GM06990 (cell line): Measurements from ENCODE around the gene ENO3.
A peak's percentile ranks its signal among the peaks of the same experiment; 100 is the strongest.

Experiments used
- DNase-seq: peaks from one replicate; pipeline ENCODE4 v3.0.0-alpha.2; 2011; ENCODE audit not compliant: insufficient read length; ENCODE audit errors: extremely low read depth
- H3K27me3 ChIP-seq: replicated peaks from 2 replicates; pipeline ENCODE4 v1.6.0; 2011; ENCODE audit warnings: low read length; ENCODE audit not compliant: control insufficient read depth, insufficient read depth
- H3K36me3 ChIP-seq: 2 replicates; pipeline ENCODE4 v1.5.1; 2011; ENCODE audit warnings: low read length; ENCODE audit not compliant: control insufficient read depth, insufficient read depth
- H3K4me3 ChIP-seq: replicated peaks from 2 replicates; pipeline ENCODE4 v1.5.1; 2011; ENCODE audit warnings: low read depth, mild to moderate bottlenecking, control low read depth, low read length
- TF ChIP-seq, protein P1 (sequence below): IDR thresholded peaks from 2 replicates; pipeline ENCODE4 v1.5.1; 2011; ENCODE audit warnings: low read length, control low read depth, mild to moderate bottlenecking, inconsistent platforms; ENCODE audit not compliant: insufficient read depth, poor library complexity, severe bottlenecking

Gene ENO3

DNA sequence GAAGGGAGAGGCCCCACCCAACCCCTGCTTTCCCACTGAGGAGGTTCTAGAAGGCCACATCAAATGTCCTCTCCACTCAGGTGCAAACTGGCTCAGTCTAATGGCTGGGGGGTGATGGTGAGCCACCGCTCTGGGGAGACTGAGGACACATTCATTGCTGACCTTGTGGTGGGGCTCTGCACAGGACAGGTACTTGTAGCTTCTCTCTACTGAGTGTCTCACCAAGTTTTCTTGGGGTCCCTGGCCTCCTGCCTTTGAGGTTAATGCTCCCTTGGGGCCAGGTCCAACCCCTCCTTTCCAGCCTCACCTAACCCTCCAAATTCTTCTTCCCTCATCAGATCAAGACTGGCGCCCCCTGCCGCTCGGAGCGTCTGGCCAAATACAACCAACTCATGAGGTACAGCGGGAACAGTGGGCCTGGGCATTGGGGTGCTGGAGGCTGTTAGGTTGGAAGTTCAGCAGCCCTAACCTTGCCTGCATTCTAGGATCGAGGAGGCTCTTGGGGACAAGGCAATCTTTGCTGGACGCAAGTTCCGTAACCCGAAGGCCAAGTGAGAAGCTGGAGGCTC is 5.7 kb downstream of the ENO3 start:
- no peak for DNase-seq
- TF ChIP-seq, protein P1, sequence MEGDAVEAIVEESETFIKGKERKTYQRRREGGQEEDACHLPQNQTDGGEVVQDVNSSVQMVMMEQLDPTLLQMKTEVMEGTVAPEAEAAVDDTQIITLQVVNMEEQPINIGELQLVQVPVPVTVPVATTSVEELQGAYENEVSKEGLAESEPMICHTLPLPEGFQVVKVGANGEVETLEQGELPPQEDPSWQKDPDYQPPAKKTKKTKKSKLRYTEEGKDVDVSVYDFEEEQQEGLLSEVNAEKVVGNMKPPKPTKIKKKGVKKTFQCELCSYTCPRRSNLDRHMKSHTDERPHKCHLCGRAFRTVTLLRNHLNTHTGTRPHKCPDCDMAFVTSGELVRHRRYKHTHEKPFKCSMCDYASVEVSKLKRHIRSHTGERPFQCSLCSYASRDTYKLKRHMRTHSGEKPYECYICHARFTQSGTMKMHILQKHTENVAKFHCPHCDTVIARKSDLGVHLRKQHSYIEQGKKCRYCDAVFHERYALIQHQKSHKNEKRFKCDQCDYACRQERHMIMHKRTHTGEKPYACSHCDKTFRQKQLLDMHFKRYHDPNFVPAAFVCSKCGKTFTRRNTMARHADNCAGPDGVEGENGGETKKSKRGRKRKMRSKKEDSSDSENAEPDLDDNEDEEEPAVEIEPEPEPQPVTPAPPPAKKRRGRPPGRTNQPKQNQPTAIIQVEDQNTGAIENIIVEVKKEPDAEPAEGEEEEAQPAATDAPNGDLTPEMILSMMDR, result peak; percentile 61
- no peaks in the 10 kb centered on the region for H3K27me3 ChIP-seq
- peaks cover 11% of the 10 kb centered on the region for H3K36me3 ChIP-seq
- no peak overlapping the region for H3K4me3 ChIP-seq

- TF ChIP-seq, protein P1, result no peak
- H3K36me3 ChIP-seq, result peaks cover 11% of the 10 kb centered on the region
- no peaks in the 10 kb centered on the region for H3K27me3 ChIP-seq
- DNase-seq, result no peak
- H3K4me3 ChIP-seq, result no peak overlapping the region
These were observed 7.2 kb downstream of the ENO3 start for GRCh38 chr17:4958102-4958501.

DNA sequence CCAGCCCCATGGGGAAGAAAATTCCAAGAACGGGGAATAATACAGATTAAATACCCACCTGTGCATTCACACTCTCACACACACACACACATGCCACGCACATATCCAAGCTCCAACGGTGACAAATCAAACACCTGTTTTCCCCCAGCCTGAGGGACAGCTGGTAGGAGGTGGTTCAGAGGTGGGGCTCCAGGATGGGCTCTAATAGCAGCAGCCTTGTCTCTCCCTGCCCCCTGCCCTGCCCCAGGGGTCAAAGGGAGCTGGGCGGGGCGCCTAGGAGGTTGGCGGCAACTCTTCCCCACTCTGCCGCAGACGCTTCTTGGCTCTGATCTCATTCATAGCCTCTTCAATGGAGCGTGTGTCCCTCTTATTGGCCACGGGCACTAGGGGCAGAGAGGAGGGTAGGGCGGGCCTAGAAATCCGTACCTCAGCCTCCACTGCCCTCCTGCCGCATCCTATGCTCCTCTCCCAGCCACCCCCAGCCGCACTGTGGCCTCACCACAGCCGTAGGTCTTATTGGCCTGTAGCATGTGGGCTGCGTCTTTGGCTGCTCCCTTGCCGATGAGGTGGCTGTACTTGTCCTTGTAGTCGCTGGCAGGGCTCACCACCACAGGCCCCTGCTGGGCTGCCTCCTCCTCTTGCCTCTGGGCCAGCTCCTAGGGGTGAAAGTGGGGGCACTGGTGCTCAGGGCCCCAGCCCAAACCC is 8.5 kb downstream of the ENO3 start:
- no peak overlapping the region for H3K4me3 ChIP-seq
- TF ChIP-seq, protein P1, result no peak
- no peak for DNase-seq
- peaks cover 11% of the 10 kb centered on the region for H3K36me3 ChIP-seq
- no peaks in the 10 kb centered on the region for H3K27me3 ChIP-seq

DNA sequence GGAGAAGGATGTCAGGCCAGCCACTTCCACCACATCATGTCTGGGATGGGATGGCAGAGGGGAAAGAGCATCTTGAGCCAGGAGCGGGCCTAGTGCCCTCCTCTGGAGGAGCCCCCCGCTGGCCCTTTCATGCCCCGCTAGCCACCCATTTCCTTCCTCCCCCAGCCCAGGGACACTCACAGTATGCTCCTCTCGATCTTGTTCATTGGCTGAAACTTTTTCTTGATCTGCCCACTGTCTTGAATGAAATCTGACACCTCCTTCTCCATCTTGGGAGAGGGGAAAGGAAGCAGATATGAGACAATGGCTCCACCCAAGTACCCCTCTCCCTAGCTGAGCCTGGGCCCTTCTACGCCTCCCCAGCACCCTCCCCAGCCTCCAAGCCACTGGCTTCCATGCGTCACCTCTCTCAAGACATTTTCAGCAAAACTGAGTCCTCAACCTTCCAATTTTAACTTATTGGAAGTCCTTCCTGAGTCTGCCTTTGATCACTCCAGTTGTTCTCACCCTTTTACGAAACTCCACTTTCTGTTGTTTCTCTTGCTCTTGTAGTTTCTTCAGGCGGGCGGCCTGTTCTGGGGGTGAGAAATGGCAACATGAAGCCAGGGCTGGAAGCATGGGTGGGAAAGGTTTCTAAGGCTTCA is 9.5 kb downstream of the ENO3 start:
- TF ChIP-seq, protein P1, result no peak
- H3K27me3 ChIP-seq, result no peaks in the 10 kb centered on the region
- no peak overlapping the region for H3K4me3 ChIP-seq
- peaks cover 11% of the 10 kb centered on the region for H3K36me3 ChIP-seq
- DNase-seq, result no peak

- TF ChIP-seq, protein P1, result no peak
- H3K36me3 ChIP-seq, result peaks cover 11% of the 10 kb centered on the region
- H3K4me3 ChIP-seq, result no peak overlapping the region
- H3K27me3 ChIP-seq, result no peaks in the 10 kb centered on the region
- no peak for DNase-seq
These were observed 14.5 kb downstream of the ENO3 start for GRCh38 chr17:4965311-4965986.
